A549 (cell line): Measurements from ENCODE around the gene ACOT11. TPM values are rescaled to one million over a fixed set of nuclear protein-coding genes. Genes with fewer than 3 reads are reported as not detected.

Source experiments
- ATAC-seq, 2 experiments: fragments of 200-7000 bp in 1 of 2; fragments of >200 bp in 1 of 2; cut with Nextera tagmentation in 1 of 2; cut with Tn5 transposase in 1 of 2; 3 replicates each; pipeline versions ENCODE4 v1.8.0 to v1.9.1; 2018 to 2020; ENCODE audit warnings: mild to moderate bottlenecking in 1 of 2, moderate library complexity in 1 of 2
- CTCF ChIA-PET: fragments of 300-600 bp; sonication (Branson Sonifier 250); formaldehyde crosslinking; extraction: SDS; loops from one replicate; lab custom pipeline; 2021; ENCODE audit warnings: antibody characterized with exemption, inconsistent platforms; lab: Yijun Ruan, JAX
- POLR2A ChIA-PET: fragments of 350-600 bp; formaldehyde crosslinking; extraction: SDS; loops from one replicate; lab custom pipeline; 2021; ENCODE audit warnings: antibody characterized with exemption, inconsistent platforms; lab: Yijun Ruan, JAX
- DNase-seq, 2 experiments: peaks; one replicate each; pipeline versions ENCODE4 v3.0.0 to v3.0.0-alpha.2; 2011 to 2016; ENCODE audit warnings: low read depth in 1 of 2, low spot score in 1 of 2
- FAIRE-seq: peaks from 2 replicates; lab custom pipeline; 2011; peaks lifted over from hg19 to GRCh38; lab: Jason Lieb, UNC
- H3K27ac ChIP-seq, 2 experiments: fragments of >200 bp; sonication (Bioruptor Twin); formaldehyde crosslinking; 3 replicates each; pipeline ENCODE4 v1.5.1; 2016 to 2017
- H3K4me1 ChIP-seq: fragments of >200 bp; sonication (Bioruptor Twin); formaldehyde crosslinking; 3 replicates; pipeline ENCODE4 v1.6.1; 2016
- H3K4me2 ChIP-seq: fragments of >200 bp; sonication (Bioruptor Twin); formaldehyde crosslinking; 3 replicates; pipeline ENCODE4 v1.6.1; 2016
- H3K4me3 ChIP-seq: fragments of >200 bp; sonication (Bioruptor Twin); formaldehyde crosslinking; 3 replicates; pipeline ENCODE4 v1.5.1; 2016
- H3K9me3 ChIP-seq: fragments of >200 bp; sonication (Bioruptor Twin); formaldehyde crosslinking; 3 replicates; pipeline ENCODE4 v1.6.1; 2016
- CEBPB ChIP-seq, 2 experiments: fragments of >200 bp in 1 of 2; sonication (Bioruptor Twin) in 1 of 2; formaldehyde crosslinking in 1 of 2; IDR thresholded peaks; 2 replicates each; pipeline ENCODE4 v1.6.1; 2012 to 2016
- CHD2 ChIP-seq: fragments of 150-350 bp; IDR thresholded peaks from 2 replicates; pipeline ENCODE4 v1.6.1; 2014; ENCODE audit warnings: low read length; ENCODE audit not compliant: partially characterized antibody
- GATA3 ChIP-seq: IDR thresholded peaks from 2 replicates; pipeline ENCODE4 v1.6.1; 2012; ENCODE audit warnings: borderline replicate concordance
- JUN ChIP-seq, 2 experiments: fragments of >200 bp; sonication (Bioruptor Twin); formaldehyde crosslinking; IDR thresholded peaks; 2 replicates in 1 of 2; 3 replicates in 1 of 2; pipeline ENCODE4 v1.6.1; 2016 to 2017
- KDM5A ChIP-seq: fragments of 200-600 bp; sonication (generic); IDR thresholded peaks from 2 replicates; pipeline ENCODE4 v1.6.1; 2016; ENCODE audit warnings: antibody characterized with exemption, mild to moderate bottlenecking
- MAFK ChIP-seq: fragments of 450-650 bp; IDR thresholded peaks from 2 replicates; pipeline ENCODE4 v1.6.1; 2014; ENCODE audit not compliant: partially characterized antibody
- MAZ ChIP-seq: fragments of 150-350 bp; IDR thresholded peaks from 2 replicates; pipeline ENCODE4 v1.6.1; 2014; ENCODE audit warnings: antibody characterized with exemption, low read depth, low read length, borderline replicate concordance
- MYC ChIP-seq: IDR thresholded peaks from 2 replicates; pipeline ENCODE4 v1.6.1; 2012; ENCODE audit warnings: mild to moderate bottlenecking, inconsistent platforms, low read length, improper control_type of control experiment, borderline replicate concordance
- NR3C1 ChIP-seq: fragments of >200 bp; sonication (Bioruptor Twin); formaldehyde crosslinking; IDR thresholded peaks from 3 replicates; pipeline ENCODE4 v1.6.1; 2017
- POLR2AphosphoS2 ChIP-seq: conservative IDR thresholded peaks from 2 replicates; pipeline ENCODE4 v1.6.1; 2012; ENCODE audit warnings: low read length, improper control_type of control experiment, inconsistent platforms
- RARB ChIP-seq: fragments of 250-450 bp; sonication (Bioruptor Pico); IDR thresholded peaks from 2 replicates; pipeline ENCODE4 v1.8.0; 2021; ENCODE audit warnings: mild to moderate bottlenecking, moderate library complexity
- TP53 ChIP-seq: fragments of 250-450 bp; sonication (Bioruptor Pico); IDR thresholded peaks from 2 replicates; pipeline ENCODE4 v1.5.0; 2021; ENCODE audit warnings: mild to moderate bottlenecking, moderate library complexity
- ZC3H11A ChIP-seq: fragments of 450-650 bp; IDR thresholded peaks from 2 replicates; pipeline ENCODE4 v1.6.1; 2014; ENCODE audit warnings: antibody characterized with exemption, mild to moderate bottlenecking
- WGBS: methylation state at CpG from one replicate; pipeline ENCODE4 v1.1.6; 2017; ENCODE audit errors: missing lambda C conversion rate; 5-methylcytosine and 5-hydroxymethylcytosine counted together
- polyA plus RNA-seq, 4 experiments: library from polyadenylated mRNA; depleted of rRNA in 3 of 4; stranded (reverse); fragments of >200 nt; fragmentation: RNase III in 1 of 4; extraction: RNeasy Plus Mini Kit Qiagen cat#74134 plus additional on column Dnase treatment in 1 of 4; gene quantifications; 2 replicates in 3 of 4; 3 replicates in 1 of 4; pipeline ENCODE4 v1.2.3, GENCODE V29; 2011 to 2017
- TF ChIP-seq, protein P1 (sequence below): fragments of 250-450 bp; sonication (Bioruptor Pico); IDR thresholded peaks from 2 replicates; pipeline ENCODE4 v1.5.0; 2021; ENCODE audit warnings: mild to moderate bottlenecking, moderate library complexity, borderline replicate concordance
- TF ChIP-seq, protein P2 (sequence below): fragments of 250-450 bp; sonication (Bioruptor Pico); IDR thresholded peaks from 2 replicates; pipeline ENCODE4 v1.5.0; 2020; ENCODE audit warnings: low read depth, mild to moderate bottlenecking, moderate library complexity

ACOT11 gene
- polyA plus RNA-seq, 2 of the 4 experiments (the other 2 are of a cell fraction): 1.7 TPM

- CTCF ChIA-PET: no interaction called here
- no peak for DNase-seq
- Histone ChIP-seq H3K9me3 (no peaks in the 10 kb centered on the region), H3K27ac (no peak overlapping the region), H3K4me3 (no peak overlapping the region)
- TF ChIP-seq, protein P1, sequence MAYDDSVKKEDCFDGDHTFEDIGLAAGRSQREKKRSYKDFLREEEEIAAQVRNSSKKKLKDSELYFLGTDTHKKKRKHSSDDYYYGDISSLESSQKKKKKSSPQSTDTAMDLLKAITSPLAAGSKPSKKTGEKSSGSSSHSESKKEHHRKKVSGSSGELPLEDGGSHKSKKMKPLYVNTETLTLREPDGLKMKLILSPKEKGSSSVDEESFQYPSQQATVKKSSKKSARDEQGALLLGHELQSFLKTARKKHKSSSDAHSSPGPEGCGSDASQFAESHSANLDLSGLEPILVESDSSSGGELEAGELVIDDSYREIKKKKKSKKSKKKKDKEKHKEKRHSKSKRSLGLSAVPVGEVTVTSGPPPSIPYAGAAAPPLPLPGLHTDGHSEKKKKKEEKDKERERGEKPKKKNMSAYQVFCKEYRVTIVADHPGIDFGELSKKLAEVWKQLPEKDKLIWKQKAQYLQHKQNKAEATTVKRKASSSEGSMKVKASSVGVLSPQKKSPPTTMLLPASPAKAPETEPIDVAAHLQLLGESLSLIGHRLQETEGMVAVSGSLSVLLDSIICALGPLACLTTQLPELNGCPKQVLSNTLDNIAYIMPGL (CRISPR knock-in tag): no peak
- TF ChIP-seq CHD2: no peak
- no peak for TF ChIP-seq CEBPB (IDR thresholded peaks at IDR 0.05)
- no peak for TF ChIP-seq TP53 (CRISPR knock-in tag)
- TF ChIP-seq, protein P2, sequence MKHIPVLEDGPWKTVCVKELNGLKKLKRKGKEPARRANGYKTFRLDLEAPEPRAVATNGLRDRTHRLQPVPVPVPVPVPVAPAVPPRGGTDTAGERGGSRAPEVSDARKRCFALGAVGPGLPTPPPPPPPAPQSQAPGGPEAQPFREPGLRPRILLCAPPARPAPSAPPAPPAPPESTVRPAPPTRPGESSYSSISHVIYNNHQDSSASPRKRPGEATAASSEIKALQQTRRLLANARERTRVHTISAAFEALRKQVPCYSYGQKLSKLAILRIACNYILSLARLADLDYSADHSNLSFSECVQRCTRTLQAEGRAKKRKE (CRISPR knock-in tag): no peak
- no peak for TF ChIP-seq RARB (CRISPR knock-in tag)
- TF ChIP-seq ZC3H11A: no peak
- no peak for TF ChIP-seq POLR2AphosphoS2
- TF ChIP-seq, all 56 proteins: peak for 0
- Histone ChIP-seq H3K4me1 (no peaks in the 10 kb centered on the region), H3K4me2 (no peak overlapping the region)
- ATAC-seq (no peak), FAIRE-seq (no peak)
- POLR2A ChIA-PET: no interaction called here
- 86% methylated on average over 5 of the region's 5 CpGs for WGBS
These were observed 22.1 kb downstream of the ACOT11 start for GRCh38 chr1:54570161-54570560.

DNA sequence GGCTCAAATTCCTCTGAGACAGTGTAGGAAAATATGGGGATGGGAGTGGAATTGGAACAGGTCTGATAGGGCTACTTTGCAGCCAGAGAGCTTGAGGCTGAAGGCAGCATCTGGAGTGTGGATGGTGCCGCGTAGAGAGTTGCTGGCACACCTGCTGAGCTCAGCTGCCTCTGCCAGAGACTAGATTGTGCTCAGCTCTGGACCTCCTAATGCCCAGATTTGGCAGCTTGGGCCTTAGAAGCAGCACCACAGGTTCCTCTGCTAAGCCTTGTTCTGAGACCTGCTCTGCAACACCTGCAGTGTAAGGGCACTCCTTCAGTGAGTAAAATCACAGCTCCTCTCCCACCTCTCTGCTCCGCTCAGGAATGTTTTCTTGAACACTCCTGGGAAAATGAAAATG is 23.3 kb downstream of the ACOT11 start:
- FAIRE-seq (no peak), ATAC-seq (no peak), DNase-seq (no peak)
- CTCF ChIA-PET: interaction anchor here (1.4 kb wide), 1 partner anchor 20 kb away, joined by 3 read pairs; no protein-coding TSS in a partner anchor
- 80% methylated on average over 3 of the region's 3 CpGs for WGBS
- Histone ChIP-seq H3K9me3 (no peaks in the 10 kb centered on the region), H3K4me2 (no peak overlapping the region), H3K4me3 (no peak overlapping the region), H3K27ac (no peak overlapping the region), H3K4me1 (no peaks in the 10 kb centered on the region)
- POLR2A ChIA-PET: no interaction called here
- TF ChIP-seq NR3C1 (no peak), MAZ (no peak), POLR2AphosphoS2 (no peak), JUN (IDR thresholded peaks at IDR 0.05) (no peak), KDM5A (no peak), GATA3 (no peak), MYC (no peak)
- TF ChIP-seq, protein P1 (CRISPR knock-in tag): no peak

DNA sequence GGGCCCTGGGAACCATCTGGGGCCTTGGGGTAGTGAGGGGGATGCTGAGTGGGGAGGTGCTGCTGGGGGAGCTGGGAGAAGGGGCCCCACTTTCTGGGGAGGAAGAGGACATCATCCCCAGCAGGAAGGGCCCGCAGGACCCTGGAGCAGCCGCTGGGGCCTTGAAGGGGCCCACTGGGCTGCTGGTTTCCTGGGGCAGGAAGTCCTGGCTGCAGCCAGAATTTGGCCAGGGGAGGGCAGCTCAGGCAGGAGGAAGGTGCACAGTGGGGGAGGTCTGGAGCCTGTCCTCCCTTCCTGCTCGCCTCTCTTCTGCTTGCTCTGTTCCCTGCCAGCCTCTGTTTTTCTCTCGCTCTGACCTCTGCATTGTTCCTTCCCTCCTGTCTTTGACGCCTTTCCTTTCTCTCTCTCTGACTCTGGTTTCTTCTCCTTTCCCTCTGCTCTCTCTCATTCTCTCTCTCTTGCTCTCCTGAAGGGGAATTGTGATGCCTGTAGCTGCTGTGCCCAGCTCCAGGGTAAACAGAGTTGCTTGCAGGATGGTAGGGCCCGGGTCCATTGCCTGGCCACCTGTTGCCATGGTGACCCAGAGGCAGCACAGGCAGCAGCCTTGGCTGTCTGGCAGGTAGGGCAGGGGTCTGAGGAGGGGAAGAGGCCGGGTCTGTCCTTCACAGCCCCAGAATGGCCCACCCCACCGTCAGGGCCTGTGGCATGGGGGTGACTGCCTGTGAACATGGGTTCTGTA is 23.9 kb downstream of the ACOT11 start:
- no peak for TF ChIP-seq MAFK
- Histone ChIP-seq H3K4me2 (no peak overlapping the region), H3K27ac (no peak overlapping the region), H3K9me3 (no peaks in the 10 kb centered on the region), H3K4me1 (no peaks in the 10 kb centered on the region), H3K4me3 (no peak overlapping the region)
- ChIA-PET CTCF (interaction anchor here (0.9 to 1.4 kb wide), 4 partner anchors 14 to 491 kb away, joined by 3 to 4 read pairs (median 3); partner anchors contain the start of gene ACOT11), POLR2A (no interaction called here)
- ATAC-seq: no peak
- 95% methylated on average over 6 of the region's 8 CpGs for WGBS
- no peak for FAIRE-seq
- DNase-seq: no peak
